Testis (tissue), 3 donors: Measurements from ENCODE around the gene MINDY4. TPM values are rescaled to one million over a fixed set of nuclear protein-coding genes. Genes with fewer than 3 reads are reported as not detected.

Experiments
- DNase-seq: peaks from one replicate; pipeline ENCODE4 v3.0.0-alpha.2; 2019
- H3K27ac ChIP-seq, 2 donors: fragments of 200-600 bp; sonication (generic); one replicate each; pipeline ENCODE4 v1.5.1; 2019
- H3K27me3 ChIP-seq: fragments of 200-600 bp; sonication (generic); one replicate; pipeline ENCODE4 v1.5.1; 2019
- H3K36me3 ChIP-seq: fragments of 200-600 bp; sonication (generic); one replicate; pipeline ENCODE4 v1.5.1; 2017; ENCODE audit warnings: low read depth; ENCODE audit errors: missing control alignments
- H3K4me1 ChIP-seq: fragments of 200-600 bp; sonication (generic); one replicate; pipeline ENCODE4 v1.5.1; 2019
- H3K4me3 ChIP-seq, 2 donors: fragments of 200-600 bp; sonication (generic); one replicate each; pipeline ENCODE4 v1.5.1; 2017 to 2019
- H3K9me3 ChIP-seq: fragments of 200-600 bp; sonication (generic); one replicate; pipeline ENCODE4 v1.5.1; 2017
- POLR2A ChIP-seq: fragments of 450-650 bp; IDR thresholded peaks from one replicate; pipeline ENCODE4 v1.6.1; 2017; ENCODE audit warnings: antibody characterized with exemption, mild to moderate bottlenecking, moderate library complexity
- WGBS, 2 donors: methylation state at CpG; one replicate each; pipeline ENCODE4 v1.1.5; 2018; 5-methylcytosine and 5-hydroxymethylcytosine counted together
- intact Hi-C: fragments of 100-400 bp; cut with DNase I; formaldehyde crosslinking; loops from one replicate; pipeline ENCODE4 v1.15.1; 2023; ENCODE audit warnings: low total_unique reads
- polyA plus RNA-seq: library from polyadenylated mRNA; stranded (reverse); fragments of 350-450 nt; fragmentation: Illumina TruSeq; extraction: RNeasy Lipid Tissue Mini Kit (QIAGEN cat#74804); gene quantifications from one replicate; pipeline ENCODE4 v1.2.3, GENCODE V29; 2014; ENCODE audit warnings: low read depth, low replicate concordance; ENCODE audit not compliant: insufficient read depth
- total RNA-seq, 2 donors: library from RNA; depleted of rRNA; stranded (reverse); fragments of >200 nt; gene quantifications; one replicate each; pipeline ENCODE4 v1.2.3, GENCODE V29; 2016
- TF ChIP-seq, protein P1 (sequence below), 3 experiments: fragments of 450-650 bp in 2 of 3; fragments of 200-600 bp in 1 of 3; sonication (generic) in 1 of 3; IDR thresholded peaks; one replicate each; pipeline ENCODE4 v1.5.1; 2016 to 2019; ENCODE audit warnings: antibody characterized with exemption in 3 of 3, mild to moderate bottlenecking in 2 of 3, moderate library complexity in 1 of 3

Gene MINDY4
- total and polyA plus RNA-seq, 3 donors from 2014 or later = 25.3 to 51.7 (median 47.6) TPM

DNA sequence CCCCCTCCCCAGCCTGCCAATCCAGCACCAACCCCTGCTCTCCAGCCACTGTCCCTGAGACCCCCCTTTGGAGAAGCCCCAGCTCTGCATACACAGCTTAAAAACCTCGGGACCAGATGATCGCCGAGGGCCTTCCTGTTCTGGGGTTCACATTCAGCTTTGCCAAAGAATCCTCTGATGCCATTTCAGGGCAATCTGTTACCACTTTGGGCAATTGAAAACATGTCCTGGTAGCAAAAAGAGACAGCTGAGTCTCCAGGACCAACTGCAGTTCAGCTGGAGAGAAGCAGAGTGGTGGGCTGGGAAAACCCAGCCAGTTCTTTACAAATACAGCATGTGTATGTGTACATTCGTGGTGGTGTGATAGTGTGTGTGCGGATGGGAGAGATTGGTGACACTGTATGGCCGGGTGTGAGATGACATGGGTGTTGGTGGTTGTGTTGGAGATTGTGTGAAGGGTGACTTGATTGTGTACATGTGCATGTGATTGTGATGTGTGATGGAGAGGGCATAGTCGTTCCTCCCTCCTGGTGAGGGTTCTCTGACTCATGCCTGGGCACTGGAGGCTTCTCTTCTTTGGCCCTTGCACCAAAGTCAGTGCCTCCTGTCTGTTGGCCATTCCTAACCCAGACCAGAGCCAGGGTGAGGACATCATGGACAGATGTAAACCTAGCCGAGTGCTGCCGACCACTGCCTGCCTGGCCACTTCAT is 91.9 kb downstream of the MINDY4 start:
- intact Hi-C loops = no loop called here
- 74 to 79% methylated on average over 9 of the region's 9 CpGs for WGBS, 2 donors

DNA sequence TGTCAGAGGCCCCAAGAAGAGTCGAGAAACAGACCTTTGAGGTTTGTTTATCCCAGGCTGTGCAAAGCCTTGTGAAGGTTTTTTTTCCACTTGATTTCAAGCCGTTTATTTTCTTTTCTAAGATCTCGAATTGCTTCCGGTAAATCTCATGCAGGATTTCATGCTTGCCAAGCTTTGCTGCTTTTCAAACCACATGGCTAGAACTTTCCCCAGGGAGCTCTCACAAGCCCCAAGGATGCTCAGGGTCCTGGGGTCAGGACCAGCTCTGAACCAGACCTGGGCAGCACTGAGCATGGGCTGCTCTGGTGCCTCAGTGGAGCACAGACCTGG is 92.5 kb downstream of the MINDY4 start:
- no peaks in the 10 kb centered on the region for H3K36me3 ChIP-seq
- H3K9me3 ChIP-seq = no peaks in the 10 kb centered on the region
- H3K4me3 ChIP-seq = no peak overlapping the region
- peak overlapping the region in 1 of 2 donors; percentile 70 for H3K27ac ChIP-seq
- DNase-seq = peak; percentile 28
- WGBS, 2 donors = 44 to 50% methylated on average over 4 of the region's 4 CpGs
- intact Hi-C loops = no loop called here
- no peaks in the 10 kb centered on the region for H3K27me3 ChIP-seq
- peaks cover 22% of the 10 kb centered on the region for H3K4me1 ChIP-seq
- no peak for TF ChIP-seq POLR2A

More for the DNA sequence above, 91.9 kb downstream of the MINDY4 start:
- no peak for TF ChIP-seq POLR2A
- TF ChIP-seq, protein P1, sequence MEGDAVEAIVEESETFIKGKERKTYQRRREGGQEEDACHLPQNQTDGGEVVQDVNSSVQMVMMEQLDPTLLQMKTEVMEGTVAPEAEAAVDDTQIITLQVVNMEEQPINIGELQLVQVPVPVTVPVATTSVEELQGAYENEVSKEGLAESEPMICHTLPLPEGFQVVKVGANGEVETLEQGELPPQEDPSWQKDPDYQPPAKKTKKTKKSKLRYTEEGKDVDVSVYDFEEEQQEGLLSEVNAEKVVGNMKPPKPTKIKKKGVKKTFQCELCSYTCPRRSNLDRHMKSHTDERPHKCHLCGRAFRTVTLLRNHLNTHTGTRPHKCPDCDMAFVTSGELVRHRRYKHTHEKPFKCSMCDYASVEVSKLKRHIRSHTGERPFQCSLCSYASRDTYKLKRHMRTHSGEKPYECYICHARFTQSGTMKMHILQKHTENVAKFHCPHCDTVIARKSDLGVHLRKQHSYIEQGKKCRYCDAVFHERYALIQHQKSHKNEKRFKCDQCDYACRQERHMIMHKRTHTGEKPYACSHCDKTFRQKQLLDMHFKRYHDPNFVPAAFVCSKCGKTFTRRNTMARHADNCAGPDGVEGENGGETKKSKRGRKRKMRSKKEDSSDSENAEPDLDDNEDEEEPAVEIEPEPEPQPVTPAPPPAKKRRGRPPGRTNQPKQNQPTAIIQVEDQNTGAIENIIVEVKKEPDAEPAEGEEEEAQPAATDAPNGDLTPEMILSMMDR (IDR thresholded peaks at IDR 0.05) = no peak
- no peaks in the 10 kb centered on the region for H3K36me3 ChIP-seq
- peaks cover 22% of the 10 kb centered on the region for H3K4me1 ChIP-seq
- no peaks in the 10 kb centered on the region for H3K9me3 ChIP-seq
- no peak for DNase-seq
- H3K27ac ChIP-seq = peak overlapping the region; percentile 33 to 70
- no peaks in the 10 kb centered on the region for H3K27me3 ChIP-seq
- no peak overlapping the region for H3K4me3 ChIP-seq

DNA sequence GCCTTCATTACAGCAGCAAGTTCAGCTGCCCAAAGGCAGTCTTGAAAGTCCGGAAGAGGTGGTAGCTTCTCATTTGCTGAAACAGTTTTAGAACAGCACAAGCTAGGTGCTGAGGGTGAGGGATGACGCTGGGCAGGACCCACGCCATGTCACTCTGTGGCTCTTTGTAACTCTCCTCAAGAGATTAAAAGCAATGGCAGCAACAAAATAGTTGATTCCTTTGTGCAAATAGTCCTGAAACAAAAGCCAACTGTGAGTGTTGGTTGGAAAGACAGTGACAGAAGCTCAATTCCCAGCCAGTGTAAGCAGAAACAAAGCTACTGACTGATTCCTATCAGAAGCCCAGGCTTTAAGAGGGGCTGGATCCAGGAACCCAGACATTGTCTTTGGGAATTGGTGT is 92.9 kb downstream of the MINDY4 start:
- no peak overlapping the region for H3K4me3 ChIP-seq
- H3K9me3 ChIP-seq = no peaks in the 10 kb centered on the region
- no peaks in the 10 kb centered on the region for H3K36me3 ChIP-seq
- 60 to 65% methylated on average over 3 of the region's 3 CpGs for WGBS, 2 donors
- H3K27me3 ChIP-seq = no peaks in the 10 kb centered on the region
- no peak for TF ChIP-seq POLR2A
- TF ChIP-seq, protein P1 (IDR thresholded peaks at IDR 0.05) = no peak
- intact Hi-C loops = no loop called here
- DNase-seq = no peak
- peaks cover 22% of the 10 kb centered on the region for H3K4me1 ChIP-seq
- peak overlapping the region in 1 of 2 donors; percentile 70 for H3K27ac ChIP-seq

DNA sequence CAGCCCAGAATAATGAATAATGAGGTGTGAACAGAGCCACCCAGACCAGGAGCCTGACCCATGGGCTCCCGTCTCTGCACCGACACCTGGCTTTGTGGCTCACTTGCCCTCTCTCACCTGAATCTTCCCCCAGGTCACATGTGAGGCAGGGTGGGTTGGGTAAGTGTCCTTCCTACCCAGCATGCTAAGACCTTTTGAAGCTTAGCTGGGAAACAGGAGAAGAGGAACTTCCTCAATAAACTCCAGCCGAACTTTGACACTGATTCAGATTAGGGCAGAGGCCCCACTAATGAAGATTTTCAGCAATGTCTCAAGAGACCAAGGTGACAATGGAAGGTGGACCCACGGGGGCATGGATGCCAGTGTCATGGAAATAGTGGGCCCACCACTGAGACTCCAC is 93.9 kb downstream of the MINDY4 start:
- no peak for DNase-seq
- Histone ChIP-seq H3K27ac (no peak overlapping the region), H3K4me1 (peaks cover 22% of the 10 kb centered on the region), H3K9me3 (no peaks in the 10 kb centered on the region), H3K4me3 (no peak overlapping the region), H3K27me3 (no peaks in the 10 kb centered on the region), H3K36me3 (no peaks in the 10 kb centered on the region)
- intact Hi-C loops = no loop called here
- TF ChIP-seq POLR2A = no peak
- TF ChIP-seq, protein P1 (IDR thresholded peaks at IDR 0.05) = no peak
- WGBS, 2 donors = 90 to 96% methylated on average over 3 to 4 of the region's 4 CpGs

DNA sequence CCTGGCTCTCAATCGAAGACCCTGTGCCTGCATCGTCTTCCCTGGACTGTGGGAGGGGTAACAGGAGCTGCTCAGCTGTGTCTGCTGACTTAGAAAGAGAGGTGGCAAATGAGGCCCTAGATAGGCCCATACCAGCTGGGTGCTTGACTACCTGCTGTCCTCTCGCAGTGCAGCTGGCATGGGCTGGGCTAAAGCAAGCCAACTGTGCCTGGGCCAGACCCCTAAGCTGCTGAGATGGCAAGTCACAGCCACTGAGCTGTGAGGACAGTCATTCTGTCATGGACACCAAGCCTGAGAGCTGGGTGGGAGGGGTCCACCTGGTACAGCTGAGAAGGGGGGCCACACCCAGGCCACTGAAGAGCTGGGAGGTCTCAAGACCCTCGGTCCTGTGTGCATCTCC is 94.6 kb downstream of the MINDY4 start:
- Histone ChIP-seq H3K27ac (no peak overlapping the region), H3K27me3 (no peaks in the 10 kb centered on the region), H3K9me3 (no peaks in the 10 kb centered on the region), H3K4me3 (no peak overlapping the region), H3K36me3 (no peaks in the 10 kb centered on the region), H3K4me1 (peaks cover 22% of the 10 kb centered on the region)
- DNase-seq = no peak
- TF ChIP-seq, protein P1 (IDR thresholded peaks at IDR 0.05) = no peak
- TF ChIP-seq POLR2A = no peak
- 98% methylated on average over 4 of the region's 4 CpGs; no CpG with 5 or more reads in 1 of the 2 donors for WGBS, 2 donors
- intact Hi-C loops = no loop called here
